Endothelial cell of umbilical vein (primary cell): ENCODE data around the gene PTPN14. TPM values are rescaled to one million over a fixed set of nuclear protein-coding genes. Genes with fewer than 3 reads are reported as not detected.

ENCODE experiments used
- BruUV-seq: library from RNA; stranded (reverse); fragments of 400-500 nt; replicated peaks from 2 replicates; lab custom pipeline; 2021; lab: Mats Ljungman, UMichigan
- CTCF ChIA-PET: fragments of 300-600, 350-600 bp; sonication (Branson Sonifier 250); formaldehyde crosslinking; loops from one replicate; lab custom pipeline; 2021; ENCODE audit warnings: antibody characterized with exemption, inconsistent platforms; lab: Charles Lee
- POLR2A ChIA-PET: fragments of 300-600, 350-600 bp; sonication (Branson Sonifier 250); formaldehyde crosslinking; loops from one replicate; lab custom pipeline; 2021; ENCODE audit warnings: antibody characterized with exemption, inconsistent platforms; lab: Charles Lee
- DNase-seq: peaks from one replicate; pipeline ENCODE4 v3.0.0-alpha.2; 2011; ENCODE audit warnings: low read depth, low spot score
- FAIRE-seq: peaks from 2 replicates; lab custom pipeline; 2011; peaks lifted over from hg19 to GRCh38; lab: Jason Lieb, UNC
- H2AFZ ChIP-seq: 2 replicates; pipeline ENCODE4 v1.6.0; 2012; ENCODE audit warnings: low read depth, low read length, control low read depth, inconsistent platforms
- H3K27ac ChIP-seq: 2 replicates; pipeline ENCODE4 v1.5.1; 2011; ENCODE audit warnings: low read depth, mild to moderate bottlenecking, control low read depth, low read length, moderate library complexity; ENCODE audit not compliant: insufficient read depth
- H3K27me3 ChIP-seq, 2 experiments: 2 replicates each; pipeline versions ENCODE4 v1.6.0 to v1.6.1; 2011; ENCODE audit warnings: low read length in 2 of 2, mixed read lengths in 1 of 2; ENCODE audit not compliant: control insufficient read depth in 2 of 2, insufficient read depth in 2 of 2
- H3K36me3 ChIP-seq, 2 experiments: 2 replicates in 1 of 2; 3 replicates in 1 of 2; pipeline ENCODE4 v1.5.1; 2011; ENCODE audit warnings: low read length in 2 of 2, mild to moderate bottlenecking in 1 of 2, moderate library complexity in 1 of 2; ENCODE audit not compliant: control insufficient read depth in 2 of 2, insufficient read depth in 2 of 2; ENCODE audit errors: extremely low read depth in 1 of 2
- H3K4me1 ChIP-seq: 3 replicates; pipeline ENCODE4 v1.5.1; 2011; ENCODE audit warnings: mild to moderate bottlenecking, low read length; ENCODE audit not compliant: control insufficient read depth, insufficient read depth; ENCODE audit errors: extremely low read depth
- H3K4me2 ChIP-seq: 2 replicates; pipeline ENCODE4 v1.6.1; 2011; ENCODE audit warnings: low read length, control low read depth, mixed read lengths; ENCODE audit not compliant: insufficient read depth
- H3K4me3 ChIP-seq, 3 experiments: fragments of 200-600 bp in 1 of 3; sonication (generic), shearing (Covaris generic) in 1 of 3; replicated peaks in 1 of 3; 2 replicates each; pipeline ENCODE4 v1.5.1; 2011 to 2016; ENCODE audit warnings: control low read depth in 3 of 3, low read length in 3 of 3, mild to moderate bottlenecking in 2 of 3, inconsistent platforms in 1 of 3, low read depth in 1 of 3, moderate library complexity in 1 of 3; ENCODE audit not compliant: insufficient read depth in 1 of 3
- H3K79me2 ChIP-seq: 2 replicates; pipeline ENCODE4 v1.6.0; 2012; ENCODE audit warnings: low read length, inconsistent platforms; ENCODE audit not compliant: control insufficient read depth, insufficient read depth
- H3K9ac ChIP-seq: replicated peaks from 2 replicates; pipeline ENCODE3; 2011; ENCODE audit warnings: low read length, control low read depth; ENCODE audit not compliant: insufficient read depth; ENCODE audit errors: extremely low read depth
- H3K9me1 ChIP-seq: replicated peaks from 3 replicates; pipeline ENCODE4 v1.6.0; 2011; ENCODE audit warnings: mild to moderate bottlenecking, low read length; ENCODE audit not compliant: control insufficient read depth, insufficient read depth; ENCODE audit errors: extremely low read depth
- H3K9me3 ChIP-seq: replicated peaks from 2 replicates; pipeline ENCODE4 v1.5.1; 2012; ENCODE audit warnings: low read length, inconsistent platforms; ENCODE audit not compliant: control insufficient read depth, insufficient read depth
- H4K20me1 ChIP-seq: replicated peaks from 2 replicates; pipeline ENCODE3; 2011; ENCODE audit warnings: mild to moderate bottlenecking, low read length; ENCODE audit not compliant: control insufficient read depth, insufficient read depth; ENCODE audit errors: extremely low read depth
- CTCF ChIP-seq, 2 donors: IDR thresholded peaks; 1 replicate in 1 of 2; 2 replicates in 1 of 2; pipeline ENCODE4 v1.5.1; 2011; ENCODE audit warnings: low read length in 2 of 2, mild to moderate bottlenecking in 2 of 2, moderate library complexity in 2 of 2, control low read depth in 1 of 2, inconsistent platforms in 1 of 2, low read depth in 1 of 2; ENCODE audit not compliant: insufficient read depth in 1 of 2; ENCODE audit errors: extremely low read depth in 1 of 2
- EZH2 ChIP-seq: IDR thresholded peaks from 2 replicates; pipeline ENCODE4 v1.6.1; 2012; ENCODE audit warnings: borderline replicate concordance, low read depth, mild to moderate bottlenecking, moderate library complexity, low read length, inconsistent platforms; ENCODE audit not compliant: severe bottlenecking
- FOS ChIP-seq: IDR thresholded peaks from 2 replicates; pipeline ENCODE4 v1.6.1; 2011; ENCODE audit warnings: mild to moderate bottlenecking, low read length, moderate library complexity, borderline replicate concordance; ENCODE audit not compliant: insufficient read depth
- GATA2 ChIP-seq: IDR thresholded peaks from 2 replicates; pipeline ENCODE4 v1.7.0; 2011; ENCODE audit warnings: low read depth, mild to moderate bottlenecking, moderate library complexity, mixed read lengths, low read length; ENCODE audit not compliant: insufficient read length, insufficient read depth
- JUN ChIP-seq: IDR thresholded peaks from 2 replicates; pipeline ENCODE4 v1.6.1; 2011; ENCODE audit warnings: borderline replicate concordance, low read depth; ENCODE audit not compliant: insufficient read length, insufficient read depth
- MAX ChIP-seq: IDR thresholded peaks from 2 replicates; pipeline ENCODE4 v1.6.1; 2011; ENCODE audit not compliant: insufficient read depth, insufficient read length
- MYC ChIP-seq: IDR thresholded peaks from one replicate; pipeline ENCODE4 v1.6.1; 2011; ENCODE audit warnings: mild to moderate bottlenecking, low read depth, low read length
- POLR2A ChIP-seq: IDR thresholded peaks from 2 replicates; pipeline ENCODE4 v1.6.1; 2012; ENCODE audit warnings: low read depth, mild to moderate bottlenecking, control low read depth, low read length
- POLR2AphosphoS5 ChIP-seq: IDR thresholded peaks from 2 replicates; pipeline ENCODE4 v1.6.1; 2012; ENCODE audit warnings: low read depth, mild to moderate bottlenecking, control low read depth, low read length, moderate library complexity; ENCODE audit not compliant: insufficient read depth
- dilution Hi-C: fragments of 300-500 bp; cut with MboI; formaldehyde crosslinking; loops from one replicate; pipeline ENCODE4 v1.15.0; 2019; ENCODE audit warnings: low sequenced_read_pairs; ENCODE audit not compliant: extremely low pct_ligation_motif_present
- intact Hi-C: fragments of 100-400 bp; cut with micrococcal nuclease; formaldehyde crosslinking; loops from one replicate; pipeline ENCODE4 v1.10.0; 2022
- polyA plus RNA-seq, 4 experiments: library from polyadenylated mRNA; depleted of rRNA in 3 of 4; stranded (reverse) in 3 of 4; unstranded in 1 of 4; fragments of >200 nt; gene quantifications; 2 replicates each; pipeline versions ENCODE4 v1.2.1 to v1.2.3, GENCODE V29; 2011 to 2012; ENCODE audit warnings: missing spikeins in 1 of 4
- total RNA-seq: library from RNA; stranded (reverse); gene quantifications from 2 replicates; pipeline ENCODE4 v1.2.3, GENCODE V29; 2021

PTPN14 gene
- total and polyA plus RNA-seq, 2 donors (not counting 3 experiments of a cell fraction or from before 2014, with no cell fraction given), result 18.5 to 93.0 TPM

- CTCF ChIA-PET, result interaction anchor here (0.7 to 5.4 kb wide), 4 partner anchors 9 to 198 kb away, joined by 3 to 124 read pairs (median 4); no protein-coding TSS in a partner anchor
- no peak overlapping the region for H3K9ac ChIP-seq
Measured at GRCh38 chr1:214386747-214387146, 164.7 kb downstream of the PTPN14 start.

More at GRCh38 chr1:214386747-214387146, 164.7 kb downstream of the PTPN14 start:
- H3K4me3 ChIP-seq, result no peak overlapping the region
- H3K79me2 ChIP-seq, result peaks cover 2% of the 10 kb centered on the region
- TF ChIP-seq MAX (no peak), GATA2 (no peak), EZH2 (no peak), MYC (no peak), JUN (no peak), POLR2AphosphoS5 (no peak), CTCF (IDR thresholded peaks at IDR 0.05; ENCODE audit: extremely low read depth in 1 of 2, insufficient read depth in 1 of 2, low read depth in 1 of 2, low read length in 2 of 2) (no peak), FOS (no peak), POLR2A (no peak)
- H3K27me3 ChIP-seq, result no peaks in the 10 kb centered on the region
- no peaks in the 10 kb centered on the region for H3K9me3 ChIP-seq
- dilution Hi-C loops (no loop called here), intact Hi-C loops (no loop called here)
- H4K20me1 ChIP-seq, result no peaks in the 10 kb centered on the region
- no peak overlapping the region for H2AFZ ChIP-seq
- H3K4me2 ChIP-seq, result no peak overlapping the region
- H3K9me1 ChIP-seq, result no peaks in the 10 kb centered on the region
- FAIRE-seq (no peak), DNase-seq (no peak)
- no peak overlapping the region for H3K27ac ChIP-seq
- no TSS peak for BruUV-seq
- no peaks in the 10 kb centered on the region for H3K4me1 ChIP-seq
- H3K36me3 ChIP-seq, result peaks cover 24 to 27% of the 10 kb centered on the region in 2 experiments
- POLR2A ChIA-PET, result interaction anchor here (0.7 kb wide), 2 partner anchors 193 to 1137 kb away, joined by 3 read pairs; no protein-coding TSS in a partner anchor
